Neural progenitor cell (in vitro differentiated cells): Measurements from ENCODE around the gene PRRT4.

Experiments used
- CTCF ChIP-seq: fragments of 200-600 bp; sonication (generic); IDR thresholded peaks from 2 replicates; pipeline ENCODE4 v1.5.1; 2017; ENCODE audit warnings: antibody characterized with exemption, mild to moderate bottlenecking
- EZH2phosphoT487 ChIP-seq: fragments of 200-600 bp; sonication (generic); IDR thresholded peaks from 2 replicates; pipeline ENCODE4 v1.6.1; 2017; ENCODE audit warnings: antibody characterized with exemption

GRCh38 chr7:128380483-128381106, 19.1 kb upstream of the PRRT4 start:
- TF ChIP-seq CTCF = no peak
- no peak for TF ChIP-seq EZH2phosphoT487
